HFF-Myc (cell line): ENCODE measurements around the gene VWC2L.

Experiments
- DNase-seq: peaks from one replicate; pipeline ENCODE4 v3.0.0-alpha.2; 2011; ENCODE audit warnings: low read depth; ENCODE audit errors: extremely low read depth
- H3K4me3 ChIP-seq: replicated peaks from 2 replicates; pipeline ENCODE4 v1.5.1; 2011; ENCODE audit warnings: low read depth, mild to moderate bottlenecking, control low read depth, low read length
- TF ChIP-seq, protein P1 (sequence below): IDR thresholded peaks from 2 replicates; pipeline ENCODE4 v1.5.1; 2012; ENCODE audit warnings: mild to moderate bottlenecking, low read depth, low read length, control low read depth; ENCODE audit errors: missing control alignments

The VWC2L gene

GRCh38 chr2:214451516-214452275, 40.8 kb downstream of the VWC2L start:
- H3K4me3 ChIP-seq: no peak overlapping the region
- TF ChIP-seq, protein P1, sequence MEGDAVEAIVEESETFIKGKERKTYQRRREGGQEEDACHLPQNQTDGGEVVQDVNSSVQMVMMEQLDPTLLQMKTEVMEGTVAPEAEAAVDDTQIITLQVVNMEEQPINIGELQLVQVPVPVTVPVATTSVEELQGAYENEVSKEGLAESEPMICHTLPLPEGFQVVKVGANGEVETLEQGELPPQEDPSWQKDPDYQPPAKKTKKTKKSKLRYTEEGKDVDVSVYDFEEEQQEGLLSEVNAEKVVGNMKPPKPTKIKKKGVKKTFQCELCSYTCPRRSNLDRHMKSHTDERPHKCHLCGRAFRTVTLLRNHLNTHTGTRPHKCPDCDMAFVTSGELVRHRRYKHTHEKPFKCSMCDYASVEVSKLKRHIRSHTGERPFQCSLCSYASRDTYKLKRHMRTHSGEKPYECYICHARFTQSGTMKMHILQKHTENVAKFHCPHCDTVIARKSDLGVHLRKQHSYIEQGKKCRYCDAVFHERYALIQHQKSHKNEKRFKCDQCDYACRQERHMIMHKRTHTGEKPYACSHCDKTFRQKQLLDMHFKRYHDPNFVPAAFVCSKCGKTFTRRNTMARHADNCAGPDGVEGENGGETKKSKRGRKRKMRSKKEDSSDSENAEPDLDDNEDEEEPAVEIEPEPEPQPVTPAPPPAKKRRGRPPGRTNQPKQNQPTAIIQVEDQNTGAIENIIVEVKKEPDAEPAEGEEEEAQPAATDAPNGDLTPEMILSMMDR: no peak
- no peak for DNase-seq

- no peak for DNase-seq
- no peak overlapping the region for H3K4me3 ChIP-seq
- TF ChIP-seq, protein P1: no peak
Observed at GRCh38 chr2:214465363-214466146, 54.7 kb downstream of the VWC2L start.

- no peak for DNase-seq
- TF ChIP-seq, protein P1: no peak
Observed at GRCh38 chr2:214469728-214470127, 58.9 kb downstream of the VWC2L start.

GRCh38 chr2:214471382-214471781, 60.5 kb downstream of the VWC2L start:
- no peak for DNase-seq
- H3K4me3 ChIP-seq: no peak overlapping the region
- TF ChIP-seq, protein P1: no peak

More at GRCh38 chr2:214469728-214470127, 58.9 kb downstream of the VWC2L start:
- H3K4me3 ChIP-seq: no peak overlapping the region

- TF ChIP-seq, protein P1: no peak
- no peak overlapping the region for H3K4me3 ChIP-seq
- no peak for DNase-seq
Observed at GRCh38 chr2:214471990-214472389, 61.1 kb downstream of the VWC2L start.

GRCh38 chr2:214477305-214477704, 66.5 kb downstream of the VWC2L start:
- TF ChIP-seq, protein P1: no peak
- no peak overlapping the region for H3K4me3 ChIP-seq
- no peak for DNase-seq
